ENCODE results near the gene DENND2D. TPM values are rescaled to one million over a fixed set of nuclear protein-coding genes. Genes with fewer than 3 reads are reported as not detected.

DENND2D gene
- total RNA-seq, 1 experiment from 2014 or later, result 0.11 TPM

DNA sequence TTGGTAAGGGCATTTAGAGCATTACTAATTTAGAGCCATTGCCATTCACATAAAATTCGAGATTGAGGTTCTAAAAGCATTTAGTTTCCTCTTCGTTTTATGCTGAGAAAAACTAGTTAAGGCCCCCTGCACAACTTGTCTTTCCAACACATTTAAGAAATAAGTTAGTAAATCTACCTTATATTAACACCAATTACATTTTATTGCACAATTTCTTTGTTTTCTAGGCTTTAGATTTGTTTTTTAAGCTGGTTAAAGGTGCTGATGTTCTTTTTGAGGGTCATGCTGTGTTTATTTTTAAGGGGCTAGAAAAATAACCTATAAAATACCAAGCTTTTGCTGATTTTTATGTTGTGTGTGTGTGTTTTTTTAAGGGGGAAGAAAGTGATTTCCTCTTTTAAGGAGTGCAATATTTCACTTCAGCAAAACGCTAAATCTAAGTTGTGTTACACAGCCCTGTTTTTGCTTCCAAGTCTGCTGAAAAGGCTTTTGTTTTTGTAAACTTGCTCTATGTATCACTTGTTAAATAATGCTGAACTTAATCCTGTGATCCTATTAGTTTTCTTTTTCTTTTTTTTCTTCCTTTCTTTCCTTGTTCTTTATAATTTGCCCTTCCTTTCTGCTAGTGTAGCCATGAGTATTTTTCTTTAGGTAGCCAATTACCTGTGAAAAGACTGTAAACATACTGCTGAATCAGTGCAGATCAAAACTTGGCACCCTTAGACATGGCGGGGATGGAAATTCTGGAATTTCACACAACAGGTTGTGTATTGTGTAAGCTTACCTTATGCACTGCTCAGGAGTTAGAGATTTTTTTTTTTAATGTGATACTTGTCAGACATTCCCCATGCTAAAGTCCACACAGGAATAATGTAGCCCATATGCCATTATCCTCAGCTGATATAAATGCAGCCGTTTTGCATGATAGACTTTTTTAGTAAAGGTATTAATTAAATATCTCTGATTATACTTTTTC, 58.9 kb downstream of the DENND2D start:
- Histone ChIP-seq H2BK15ac (ENCODE audit: low read depth, low read length) (no peak overlapping the region), H3K56ac (ENCODE audit: insufficient read length, low read depth, low read length) (no peak overlapping the region), H3K9ac (ENCODE audit: extremely low read depth, insufficient read length, low read length) (peak overlapping the region; percentile 79), H3K4me1 (ENCODE audit: insufficient read depth, low read length) (no peaks in the 10 kb centered on the region), H3K79me1 (ENCODE audit: insufficient read depth, low read depth, low read length, poor library complexity, severe bottlenecking) (no peaks in the 10 kb centered on the region), H2BK5ac (ENCODE audit: insufficient read length, low read length) (no peak overlapping the region), H3K18ac (ENCODE audit: insufficient read length, low read depth, low read length) (no peak overlapping the region), H3K23ac (ENCODE audit: insufficient read length, low read depth, low read length) (no peak overlapping the region), H4K91ac (ENCODE audit: insufficient read length, low read depth, low read length) (no peak overlapping the region), H3K4ac (ENCODE audit: low read depth, low read length) (no peak overlapping the region), H2BK12ac (ENCODE audit: insufficient read length, low read depth, low read length) (no peak overlapping the region), H3K27ac (ENCODE audit: insufficient read length, low read depth, low read length) (no peak overlapping the region), H3T11ph (ENCODE audit: low read length) (no peak overlapping the region), H4K20me1 (ENCODE audit: control insufficient read depth, insufficient read depth, insufficient read length) (no peaks in the 10 kb centered on the region), H3K79me2 (ENCODE audit: insufficient read depth, low read length) (peaks cover 18% of the 10 kb centered on the region; the same call in 1 of the 2 replicates), H4K8ac (replicated peaks; ENCODE audit: insufficient read length, low read depth, low read length) (no peak overlapping the region), H3K23me2 (ENCODE audit: insufficient read length, low read depth, low read length, poor library complexity, severe bottlenecking) (peaks cover 5% of the 10 kb centered on the region), H2BK20ac (ENCODE audit: low read depth, low read length, poor library complexity, severe bottlenecking) (no peak overlapping the region), H3K14ac (ENCODE audit: insufficient read depth, low read length) (no peak overlapping the region), H4K5ac (ENCODE audit: insufficient read length, low read depth, low read length) (no peak overlapping the region), H2BK120ac (ENCODE audit: low read depth, low read length, poor library complexity, severe bottlenecking) (no peak overlapping the region), H3K9me3 (ENCODE audit: control insufficient read depth, low read depth, low read length) (no peaks in the 10 kb centered on the region), H2AFZ (ENCODE audit: low read length) (no peak overlapping the region), H3K27me3 (ENCODE audit: insufficient read depth, low read length) (no peaks in the 10 kb centered on the region), H3K4me2 (ENCODE audit: insufficient read depth, insufficient read length, low read length) (peak overlapping the region; percentile 84), H2AK5ac (ENCODE audit: insufficient read length, low read length) (no peak overlapping the region)
- peaks cover 29 to 33% of the 10 kb centered on the region in 2 experiments for H3K4me1 Mint-ChIP-seq
- peaks cover 0 to 2% (median 2%) of the 10 kb centered on the region in 3 experiments; a peak in 5 of 7 replicates for H3K36me3 Mint-ChIP-seq (ENCODE audit: insufficient read depth in 1 of 3, low read depth in 3 of 3)
- no peaks in the 10 kb centered on the region; a peak in 1 of 5 replicates for H3K9me3 Mint-ChIP-seq
- H3K4me3 Mint-ChIP-seq, result peak overlapping the region; percentile 98
- no peak overlapping the region; a peak in 1 of 7 replicates for H3K27ac Mint-ChIP-seq
- H3K27me3 Mint-ChIP-seq (ENCODE audit: low read depth), result peaks cover 1% of the 10 kb centered on the region; the same call in 1 of the 2 replicates
- WGBS (ENCODE audit: extremely low coverage, insufficient read length, low lambda C conversion rate), result no CpG with 5 or more reads among the region's 5 CpGs
- DNase-seq, result no peak
- TF ChIP-seq CTCF (conservative IDR thresholded peaks at IDR 0.05), result no peak

Measured in H9 (cell line).